DMS79 treated with DMSO at 0.1 percent for 48 hours (cell line): ENCODE results near the gene TESK2.
"Not testable (repeated sequence)": the region's sequence is repeated elsewhere in the genome, so short reads cannot be mapped to it uniquely, and the experiment has no call there.

Experiments
- DNase-seq: peaks from one replicate; lab custom pipeline; 2025; lab: John Stamatoyannopoulos, UW

The TESK2 gene

DNA sequence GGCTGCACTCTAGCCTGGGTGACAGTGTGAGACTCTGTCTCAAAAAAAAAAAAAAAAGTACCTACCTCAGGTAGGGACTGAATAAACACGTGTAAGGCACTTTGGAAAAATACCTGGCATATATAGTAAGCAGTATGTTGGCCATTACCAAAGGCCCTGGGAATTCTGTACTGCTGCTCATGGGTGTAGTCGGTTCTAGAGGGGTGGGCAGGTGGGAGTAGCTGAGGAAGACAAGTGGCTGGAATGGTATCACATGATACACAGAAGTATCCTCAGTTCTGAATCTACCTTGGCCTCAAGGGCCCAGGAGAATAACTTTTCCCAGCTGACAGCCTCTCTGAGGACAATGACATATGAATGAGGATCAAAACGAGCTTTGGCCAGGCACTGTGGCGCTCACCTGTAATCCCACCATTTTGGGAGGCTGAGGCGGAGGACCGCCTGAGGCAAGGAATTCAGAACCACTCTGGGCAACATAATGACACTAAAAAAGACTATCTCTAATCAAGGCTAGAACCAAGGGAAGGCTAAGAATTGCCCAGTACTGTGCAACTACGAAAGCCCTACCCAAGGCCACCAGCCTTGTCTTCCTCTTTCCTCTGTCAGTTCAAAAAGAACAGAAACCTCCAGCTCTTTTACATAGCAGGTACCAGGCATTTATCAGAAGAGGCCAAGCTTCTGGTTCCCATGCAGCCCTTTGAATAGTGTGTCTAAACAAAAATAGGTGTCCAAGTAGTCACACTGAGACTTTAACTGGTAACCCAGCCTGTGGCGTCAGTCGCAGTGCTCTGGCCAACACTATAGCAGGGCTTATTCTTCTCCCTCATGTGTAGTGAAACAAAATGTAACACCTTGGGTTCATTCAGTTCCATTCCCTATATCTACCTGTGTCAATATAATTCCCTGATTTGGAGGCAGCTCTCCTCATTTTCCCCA, 19.3 kb upstream of the TESK2 start:
- no peak for DNase-seq

DNA sequence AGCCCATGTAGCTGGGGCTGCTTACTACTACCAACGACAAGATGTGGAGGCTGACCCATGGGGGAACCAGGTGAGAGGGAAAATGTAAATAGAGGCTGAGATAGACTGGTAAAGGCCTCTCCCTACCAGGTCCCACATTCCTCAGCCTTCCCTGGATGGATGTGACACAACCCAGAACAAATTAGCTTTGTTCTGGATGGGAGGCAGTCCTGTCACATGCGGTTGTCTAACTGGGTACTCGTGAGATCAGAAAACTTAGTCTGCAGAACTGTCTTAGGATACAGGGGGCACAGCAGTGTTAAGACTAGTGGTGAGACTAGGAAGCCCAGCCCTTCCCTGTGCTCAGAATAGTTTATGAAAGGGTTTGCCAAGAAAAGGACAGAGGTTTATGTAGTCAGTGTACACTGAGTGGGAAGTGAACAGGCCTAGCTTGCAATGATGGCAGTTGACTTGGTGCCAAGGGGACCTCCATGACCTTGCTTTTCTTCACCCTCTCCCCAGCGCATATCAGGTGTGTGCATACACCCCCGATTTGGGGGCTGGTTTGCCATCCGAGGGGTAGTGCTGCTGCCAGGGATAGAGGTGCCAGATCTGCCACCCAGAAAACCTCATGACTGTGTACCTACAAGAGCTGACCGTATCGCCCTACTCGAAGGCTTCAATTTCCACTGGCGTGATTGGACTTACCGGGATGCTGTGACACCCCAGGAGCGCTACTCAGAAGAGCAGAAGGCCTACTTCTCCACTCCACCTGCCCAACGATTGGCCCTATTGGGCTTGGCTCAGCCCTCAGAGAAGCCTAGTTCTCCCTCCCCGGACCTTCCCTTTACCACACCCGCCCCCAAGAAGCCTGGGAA, 17.6 kb upstream of the TESK2 start:
- DNase-seq: no peak

DNA sequence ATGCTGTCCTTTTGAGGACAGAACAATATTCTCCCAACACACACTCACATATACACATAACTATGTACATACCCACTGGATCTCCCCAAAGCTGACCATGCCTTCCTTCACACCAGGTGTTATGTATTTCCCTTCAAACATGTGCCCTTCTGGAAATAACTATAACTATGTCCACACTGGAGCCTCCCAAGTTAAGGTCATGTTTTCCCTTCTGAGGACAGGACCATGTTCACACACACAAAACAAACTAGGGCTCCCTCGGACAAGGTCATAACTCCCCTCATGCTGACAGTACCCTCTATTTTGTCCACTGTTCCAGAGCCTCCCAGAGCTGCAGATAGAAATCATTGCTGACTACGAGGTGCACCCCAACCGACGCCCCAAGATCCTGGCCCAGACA, 16.9 kb upstream of the TESK2 start:
- DNase-seq: no peak

DNA sequence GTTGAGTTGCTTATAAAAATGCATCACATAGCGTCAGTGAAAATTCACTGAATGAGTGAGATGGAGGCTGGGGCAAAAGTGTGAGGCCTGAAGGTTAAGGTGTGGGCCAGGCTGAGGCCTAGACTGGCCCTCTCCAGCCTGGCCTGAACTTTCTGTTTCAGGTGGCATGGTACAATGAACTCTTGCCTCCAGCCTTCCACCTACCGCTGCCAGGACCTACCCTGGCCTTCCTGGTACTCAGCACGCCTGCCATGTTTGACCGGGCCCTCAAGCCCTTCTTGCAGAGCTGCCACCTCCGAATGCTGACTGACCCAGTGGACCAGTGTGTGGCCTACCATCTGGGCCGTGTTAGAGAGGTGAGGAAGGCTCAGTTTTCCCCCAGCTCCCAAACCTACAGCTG, 16.2 kb upstream of the TESK2 start:
- no peak for DNase-seq

DNA sequence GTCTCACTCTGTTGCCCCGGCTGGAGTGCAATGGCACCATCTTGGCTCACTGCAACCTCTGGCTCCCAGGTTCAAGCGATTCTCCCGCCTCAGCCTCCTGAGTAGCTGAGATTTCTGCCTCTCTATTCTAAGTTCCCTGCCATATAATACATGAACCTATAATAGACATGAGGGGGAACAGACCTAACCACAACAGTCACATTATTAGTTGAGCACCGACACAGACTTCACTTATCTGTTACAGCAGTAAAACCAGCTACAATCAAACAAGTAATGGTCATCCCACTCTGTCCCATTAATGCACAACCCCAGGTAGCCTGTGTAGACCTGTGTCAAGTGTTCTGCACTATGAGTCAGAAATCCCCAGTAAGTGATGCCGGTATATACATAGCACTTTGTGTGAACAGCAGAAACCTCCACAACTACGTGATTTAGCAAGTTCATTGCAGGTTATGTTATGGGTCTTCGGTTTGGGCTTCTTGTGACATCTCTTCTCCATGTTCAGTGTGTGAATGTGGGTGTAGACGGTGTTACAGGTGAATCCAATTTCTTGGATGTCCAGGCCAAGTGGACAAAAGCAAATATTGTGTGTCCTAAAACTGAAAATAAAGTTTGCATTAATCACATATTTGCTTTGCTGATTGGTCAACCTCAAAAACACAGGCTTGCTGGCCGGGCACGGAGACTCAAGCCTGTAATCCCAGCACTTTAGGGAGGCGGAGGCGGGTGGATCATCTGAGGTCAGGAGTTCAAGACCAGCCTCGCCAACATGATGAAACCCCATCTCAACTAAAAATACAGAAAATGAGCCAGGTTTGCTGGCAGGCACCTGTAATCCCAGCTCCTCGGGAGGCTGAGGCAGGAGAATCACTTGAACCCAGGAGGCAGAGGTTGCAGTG, 12.7 kb upstream of the TESK2 start:
- DNase-seq: no peak

DNA sequence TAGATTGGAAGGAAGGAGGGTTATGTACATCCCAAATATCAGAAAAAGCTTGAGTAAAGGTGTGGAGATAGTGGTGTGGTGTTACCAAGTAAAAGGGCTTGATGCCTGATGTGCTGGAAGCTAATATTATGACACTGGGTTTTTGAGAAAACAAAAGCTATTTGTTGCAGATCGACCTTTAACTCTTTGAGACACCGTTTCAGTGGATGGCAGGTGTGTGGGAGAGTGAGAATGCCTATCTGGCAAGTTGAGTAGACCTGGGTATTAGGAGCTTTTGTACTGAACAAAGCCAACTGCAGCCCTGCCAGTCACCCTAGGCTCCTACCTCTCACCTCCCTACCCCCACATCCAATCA, 10.5 kb upstream of the TESK2 start:
- no peak for DNase-seq

DNA sequence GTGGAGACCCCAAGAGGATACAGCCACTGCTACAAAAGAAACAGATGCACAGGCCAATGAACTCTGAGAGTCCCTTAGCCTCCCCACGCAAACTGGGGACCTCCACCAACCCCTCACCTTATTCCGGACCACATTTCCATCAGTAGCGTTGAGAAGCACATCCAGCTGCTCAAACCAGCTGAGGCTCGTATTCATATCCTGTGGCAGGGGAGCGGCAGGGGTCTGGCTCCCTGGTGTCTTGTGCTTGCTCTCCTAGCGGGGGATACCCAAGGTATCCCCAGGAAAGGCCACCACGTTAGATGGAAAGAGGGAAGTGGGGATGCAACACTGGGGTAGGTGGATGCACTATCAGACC, 8.4 kb upstream of the TESK2 start:
- peak; percentile 31 for DNase-seq

DNA sequence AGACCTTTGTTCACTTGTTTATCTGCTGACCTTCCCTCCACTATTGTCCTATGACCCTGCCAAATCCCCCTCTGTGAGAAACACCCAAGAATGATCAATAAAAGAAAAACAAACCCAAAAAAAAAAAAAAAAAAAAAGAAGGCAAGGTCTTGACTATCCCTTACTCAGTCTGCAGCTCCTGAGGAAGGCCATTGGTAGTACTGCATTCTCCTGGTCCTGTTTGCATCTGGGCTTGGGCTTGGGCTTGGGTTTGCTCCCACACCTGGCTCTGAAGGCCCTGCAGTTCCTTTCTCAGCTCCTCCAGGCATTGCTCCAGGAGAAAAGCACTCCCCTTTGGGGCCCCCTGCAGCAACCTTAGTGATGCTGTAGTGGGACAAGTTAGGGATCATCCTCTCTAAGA, 7.3 kb upstream of the TESK2 start:
- no peak for DNase-seq

DNA sequence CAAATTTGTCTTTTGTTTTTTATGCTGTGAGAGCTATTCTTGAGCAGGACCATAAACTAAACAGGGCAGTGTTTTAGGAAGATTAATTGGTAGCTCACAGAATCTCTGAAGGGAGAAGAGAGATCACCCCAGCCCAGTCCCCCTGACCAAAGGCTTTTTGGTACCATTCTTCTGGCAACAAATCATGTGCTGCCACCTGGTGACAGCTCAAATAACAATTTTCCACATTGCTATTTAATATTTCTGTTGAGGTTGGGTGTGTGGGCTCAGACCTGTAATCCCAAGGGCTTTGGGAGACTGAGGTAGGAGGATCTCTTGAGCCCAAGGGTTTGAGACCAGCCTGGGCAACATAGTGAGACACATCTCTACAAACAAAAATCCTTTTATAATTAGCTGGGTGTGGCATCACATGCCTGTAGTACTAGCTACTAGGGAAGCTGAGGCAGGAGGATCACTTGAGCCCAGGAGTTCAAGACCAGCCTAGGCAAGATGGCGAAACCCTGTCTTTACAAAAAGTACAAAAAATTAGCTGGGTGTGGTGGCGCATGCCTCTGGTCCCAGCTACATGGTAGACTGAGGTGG, 2.2 kb upstream of the TESK2 start:
- DNase-seq: peak; percentile 11

DNA sequence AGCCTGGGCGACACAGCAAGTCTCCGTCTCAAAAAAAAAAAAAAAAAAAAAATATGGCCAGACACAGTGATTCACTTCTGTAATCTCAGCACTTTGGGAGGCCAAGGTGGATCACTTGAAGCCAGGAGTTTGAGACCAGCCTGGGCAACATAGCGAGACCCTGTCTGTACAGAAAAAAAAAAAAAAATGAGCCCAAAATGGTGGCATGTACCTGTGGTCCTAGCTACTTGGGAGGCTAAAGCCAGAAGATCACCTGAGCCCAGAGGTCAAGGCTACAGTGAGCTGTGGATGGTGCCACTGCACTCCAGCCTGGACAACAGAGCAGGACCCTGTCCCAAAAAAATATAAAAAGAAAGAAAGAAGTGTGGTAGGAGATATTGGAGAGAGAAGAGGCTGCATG, 1.7 kb upstream of the TESK2 start:
- DNase-seq: no peak

DNA sequence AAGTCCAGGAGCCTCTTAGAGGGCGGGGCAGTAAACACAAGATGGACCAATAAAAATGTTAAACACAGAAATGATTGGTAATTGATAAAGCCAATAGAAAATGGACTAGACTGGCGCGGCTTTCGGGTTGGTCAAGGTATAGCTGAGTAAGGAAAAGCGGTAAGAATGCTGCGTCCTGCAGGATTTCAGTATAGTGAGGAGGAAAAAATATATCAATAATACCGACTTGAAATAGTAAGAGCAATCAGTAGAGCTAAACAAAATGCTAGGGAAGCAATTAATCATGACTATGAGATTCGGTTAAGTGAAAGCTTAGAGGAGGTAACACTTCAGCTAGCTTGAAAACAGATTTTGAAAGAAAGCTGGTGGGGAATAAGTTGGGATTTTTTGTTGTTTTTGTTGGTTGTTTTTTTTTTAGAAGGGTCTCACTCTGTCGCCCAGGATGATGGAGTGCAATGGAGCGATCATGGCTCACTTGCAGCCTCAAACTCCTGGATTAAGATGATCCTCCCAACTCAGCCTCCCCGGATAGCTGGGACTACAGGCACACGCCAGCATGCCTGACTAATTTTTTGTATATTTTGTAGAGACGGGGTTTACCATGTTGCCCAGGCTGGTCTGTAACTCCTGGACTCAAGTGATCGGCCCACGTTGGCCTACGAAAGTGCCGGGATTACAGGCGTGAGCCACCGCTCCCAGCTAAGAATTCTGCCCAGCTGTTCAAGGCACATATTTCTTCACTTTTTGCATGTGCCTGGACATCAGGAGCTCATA, 711 bp upstream of the TESK2 start:
- DNase-seq: no peak

DNA sequence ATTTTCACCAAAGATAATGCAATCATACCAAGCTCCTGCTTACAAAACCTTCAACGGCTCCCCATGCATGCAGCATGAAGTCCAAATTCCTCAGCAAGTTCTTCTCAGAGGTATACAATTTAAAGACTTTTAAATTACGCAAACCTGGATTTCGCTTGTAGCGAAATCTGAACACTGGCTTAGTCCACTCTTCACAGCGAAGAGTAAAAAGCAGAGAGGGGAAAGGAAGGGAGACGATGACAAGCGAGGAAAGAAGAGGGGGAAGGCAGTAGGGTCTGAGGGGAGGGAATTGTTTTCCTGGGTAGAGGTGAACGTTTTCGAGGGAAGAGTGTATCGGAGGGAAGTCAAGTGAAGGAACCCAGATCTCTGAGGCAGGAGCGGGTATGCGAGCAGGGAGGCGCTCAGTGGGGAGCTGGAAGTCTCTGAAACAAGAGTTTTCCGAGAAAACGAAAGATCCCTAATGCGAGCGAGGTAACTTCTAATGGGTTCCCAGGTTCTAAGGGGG, 790 bp downstream of the TESK2 start:
- peak; percentile 26 for DNase-seq

DNA sequence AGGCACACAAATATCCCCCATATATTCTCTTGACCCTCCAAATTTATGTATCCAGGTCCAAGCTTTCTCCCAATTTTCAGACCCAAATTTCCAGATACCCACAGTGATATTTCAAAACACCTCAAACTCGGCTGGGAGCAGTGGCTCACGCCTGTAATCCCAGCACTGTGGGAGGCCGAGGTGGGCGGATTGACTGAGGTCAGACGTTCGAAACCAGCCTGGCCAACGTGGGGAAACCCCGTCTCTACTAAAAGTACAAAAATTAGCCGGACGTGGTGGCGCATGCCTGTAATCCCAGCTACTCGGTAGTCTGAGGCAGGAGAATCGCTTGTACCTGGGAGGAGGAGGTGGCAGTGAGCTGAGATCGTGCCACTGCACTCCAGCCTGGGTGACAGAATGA, 1.6 kb downstream of the TESK2 start:
- DNase-seq: not testable (repeated sequence)

DNA sequence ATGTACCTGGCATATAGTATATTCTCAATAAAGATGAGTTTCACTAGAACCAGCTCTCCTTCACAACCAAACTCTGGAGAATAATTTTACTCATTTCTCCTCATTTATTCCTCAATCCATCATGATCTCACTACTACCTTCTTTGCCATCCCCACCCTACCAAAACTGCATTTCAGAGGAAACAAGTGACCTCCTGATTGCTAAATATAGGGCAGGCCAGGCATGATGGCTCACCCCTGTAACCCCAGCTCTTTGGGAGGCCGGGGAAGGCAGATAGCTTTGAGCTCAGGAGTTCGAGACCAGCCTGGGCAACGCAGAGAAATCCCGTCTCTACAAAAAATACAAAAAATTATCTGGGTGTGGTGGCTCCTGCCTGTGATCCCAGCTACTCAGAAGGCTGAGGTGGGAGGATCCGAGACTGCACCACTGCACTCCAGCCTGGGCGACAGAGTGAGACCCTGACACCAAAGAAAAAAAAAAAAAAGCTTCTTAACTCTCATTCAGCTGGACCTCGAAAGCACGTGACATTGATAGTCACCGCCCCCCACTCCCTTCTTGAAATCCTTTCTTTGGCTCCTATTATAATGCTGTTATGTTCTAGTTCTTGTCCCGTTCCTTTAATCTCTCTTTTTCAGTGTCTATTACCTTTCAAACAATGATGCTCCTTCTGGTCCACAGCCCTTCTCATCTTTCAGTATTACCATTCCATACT, 2.1 kb downstream of the TESK2 start:
- peak; percentile 9 for DNase-seq

DNA sequence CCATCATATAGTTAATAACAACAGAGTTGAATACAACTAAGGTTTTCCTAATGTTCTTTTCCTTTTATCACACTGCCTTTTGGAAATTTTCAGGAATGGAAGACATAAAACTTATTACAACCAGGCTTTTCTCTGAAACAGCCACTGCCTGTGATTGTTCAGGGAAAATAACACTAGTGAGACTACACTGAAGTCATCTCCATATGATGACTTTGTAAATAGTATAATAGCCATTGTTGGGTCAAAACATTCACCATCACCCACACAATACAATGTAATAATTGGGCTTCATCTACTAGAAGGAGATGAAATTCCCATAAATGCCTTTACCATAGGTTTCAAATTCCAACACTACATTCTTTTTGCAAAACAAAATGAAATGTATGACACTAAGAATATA, 5.0 kb downstream of the TESK2 start:
- no peak for DNase-seq

DNA sequence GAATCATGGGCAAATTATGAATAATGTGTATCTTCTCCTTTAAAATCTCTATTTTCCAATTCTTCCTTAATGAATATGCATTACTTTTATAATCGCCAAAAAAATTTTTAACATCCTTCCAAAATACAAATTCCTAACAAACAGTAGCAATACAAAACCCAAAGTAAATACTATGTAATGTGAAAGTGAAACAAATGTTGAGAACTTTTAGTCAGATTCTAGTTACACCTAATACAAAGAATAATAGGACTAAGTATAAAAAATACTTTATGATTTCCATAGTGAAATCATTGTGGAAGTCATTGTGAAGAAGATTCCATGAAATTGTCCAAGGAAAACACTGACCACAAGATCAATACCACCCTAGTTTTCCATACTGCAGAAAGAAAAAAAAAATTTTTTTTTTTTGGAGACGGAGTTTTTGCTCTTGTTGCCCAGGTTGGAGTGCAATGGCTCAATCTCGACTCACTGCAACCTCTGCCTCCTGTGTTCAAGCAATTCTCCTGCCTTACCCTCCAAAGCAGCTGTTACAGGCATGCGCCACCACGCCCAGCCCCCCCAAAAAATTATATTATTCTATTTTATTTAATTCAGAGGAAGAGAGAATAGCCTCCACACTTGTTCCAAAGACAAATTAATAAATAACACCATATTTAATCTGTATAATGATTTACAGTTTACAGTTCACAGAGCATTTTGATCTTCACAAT, 11.8 kb downstream of the TESK2 start:
- DNase-seq: no peak

DNA sequence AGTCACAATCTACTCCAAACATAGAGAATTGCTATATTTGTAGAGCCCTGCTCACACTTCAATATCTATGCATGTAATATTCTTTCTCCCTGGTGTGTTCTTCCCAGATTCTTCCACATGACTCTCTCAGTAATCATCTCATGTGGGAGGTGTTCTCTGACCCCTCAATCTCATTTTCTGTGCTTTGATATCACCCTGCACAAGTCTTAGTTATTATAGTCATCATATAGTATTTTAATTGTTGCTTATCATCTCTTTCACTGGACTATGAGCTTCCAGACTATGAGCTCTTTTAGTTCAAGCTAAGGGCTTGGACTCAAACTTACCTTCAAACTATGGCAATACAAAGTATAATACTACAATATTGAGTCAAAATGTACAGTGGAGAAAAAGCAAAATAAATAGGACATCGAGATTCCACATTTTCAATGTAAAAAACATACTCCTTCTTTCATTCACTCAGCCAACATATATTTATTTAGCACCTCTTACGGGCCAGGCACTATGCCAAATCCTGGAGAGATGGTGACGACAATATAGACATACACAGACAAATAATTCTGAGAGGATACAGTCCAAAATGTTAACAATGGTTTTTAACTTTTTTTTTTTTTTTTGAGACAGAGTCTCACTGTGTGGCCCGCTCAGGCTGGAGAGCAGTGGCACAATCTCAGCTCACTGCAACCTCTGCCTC, 12.7 kb downstream of the TESK2 start:
- no peak for DNase-seq

DNA sequence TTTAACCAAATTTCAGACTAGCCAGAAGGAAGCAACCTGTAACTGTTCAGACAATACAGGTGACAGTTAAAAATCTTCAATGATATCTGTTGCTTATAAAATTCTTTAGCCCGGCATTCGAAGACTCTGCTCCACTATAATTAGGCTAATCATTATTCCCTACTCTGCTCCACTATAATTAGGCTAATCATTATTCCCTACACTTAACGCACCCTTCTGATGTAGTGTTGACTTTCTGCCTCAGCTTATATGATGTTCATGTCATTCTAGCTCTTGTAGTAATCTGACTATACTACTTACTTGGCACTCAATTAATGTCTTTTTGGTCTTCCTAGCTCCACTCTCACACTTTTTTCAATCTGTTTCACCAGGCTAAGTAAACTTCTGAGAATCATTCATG, 13.3 kb downstream of the TESK2 start:
- no peak for DNase-seq

DNA sequence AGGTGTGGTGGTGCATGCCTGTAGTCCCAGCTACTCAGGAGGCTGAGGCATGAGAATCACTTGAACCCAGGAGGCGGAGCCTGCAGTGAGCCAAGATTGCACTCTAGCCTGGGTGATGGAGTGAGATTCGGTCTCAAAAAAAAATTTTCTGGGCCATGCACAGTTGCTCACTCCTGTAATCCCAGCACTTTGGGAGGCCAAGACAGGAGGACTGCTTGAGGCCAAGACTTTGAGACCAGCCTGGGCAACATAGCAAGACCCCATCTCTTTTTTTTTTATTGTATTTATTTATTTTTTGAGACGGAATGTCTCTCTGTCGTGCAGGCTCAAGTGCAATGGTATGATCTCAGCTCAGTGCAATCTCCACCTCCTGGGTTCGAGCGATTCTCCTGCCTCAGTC, 16.8 kb downstream of the TESK2 start:
- DNase-seq: not testable (repeated sequence)
